ENCODE data around the gene BCKDK.
A peak's percentile ranks its signal among the peaks of the same experiment; 100 is the strongest.

Gene BCKDK

GRCh38 chr16:31108035-31108793 lies at the start of gene BCKDK:
BCKDK (plus strand) TSS chr16:31108386; CDS start chr16:31109224, 838 bp downstream.
- DNase-seq (ENCODE audit: low spot score): peak; percentile 67

GRCh38 chr16:31061126-31061812 lies 46.9 kb upstream of the BCKDK start:
- DNase-seq (ENCODE audit: low spot score): no peak

GRCh38 chr16:31061813-31062440 lies 46.3 kb upstream of the BCKDK start:
- DNase-seq (ENCODE audit: low spot score): no peak

- DNase-seq (ENCODE audit: low spot score): no peak
Observed at GRCh38 chr16:31063495-31063842, 44.7 kb upstream of the BCKDK start.

GRCh38 chr16:31063843-31064611 lies 44.2 kb upstream of the BCKDK start:
- no peak for DNase-seq (ENCODE audit: low spot score)

- no peak for DNase-seq (ENCODE audit: low spot score)
Observed at GRCh38 chr16:31064882-31065461, 43.2 kb upstream of the BCKDK start.

- DNase-seq (ENCODE audit: low spot score): no peak
Observed at GRCh38 chr16:31067342-31067741, 40.8 kb upstream of the BCKDK start.

- DNase-seq (ENCODE audit: low spot score): no peak
Observed at GRCh38 chr16:31071861-31072260, 36.3 kb upstream of the BCKDK start.

GRCh38 chr16:31072540-31073141 lies 35.5 kb upstream of the BCKDK start:
- no peak for DNase-seq (ENCODE audit: low spot score)

GRCh38 chr16:31073142-31073969 lies 34.8 kb upstream of the BCKDK start:
- peak; percentile 91 for DNase-seq (ENCODE audit: low spot score)

- peak; percentile 100 for DNase-seq (ENCODE audit: low spot score)
Observed at GRCh38 chr16:31073970-31074813, 34.0 kb upstream of the BCKDK start, which contains the start of the genes ZNF646 and ZNF668. ZNF646 (plus strand) TSS chr16:31074422; CDS start chr16:31076325, 1,903 bp downstream. ZNF668 (minus strand) TSS chr16:31074240; CDS start chr16:31064459, 9,781 bp downstream.

- no peak for DNase-seq (ENCODE audit: low spot score)
Observed at GRCh38 chr16:31074814-31075183, 33.4 kb upstream of the BCKDK start.

- DNase-seq (ENCODE audit: low spot score): no peak
Observed at GRCh38 chr16:31076319-31076718, 31.9 kb upstream of the BCKDK start.

- DNase-seq (ENCODE audit: low spot score): no peak
Observed at GRCh38 chr16:31077024-31077423, 31.2 kb upstream of the BCKDK start.

GRCh38 chr16:31077592-31078396 lies 30.4 kb upstream of the BCKDK start:
- DNase-seq (ENCODE audit: low spot score): no peak

GRCh38 chr16:31078597-31079341 lies 29.4 kb upstream of the BCKDK start:
- DNase-seq (ENCODE audit: low spot score): no peak

- no peak for DNase-seq (ENCODE audit: low spot score)
Observed at GRCh38 chr16:31079342-31079944, 28.7 kb upstream of the BCKDK start.

All from globus pallidus (tissue), 1 donor.